HG03439 (cell line): ENCODE measurements around the gene ASCL3.
A peak's percentile ranks its signal among the peaks of the same experiment; 100 is the strongest.
"Not testable (repeated sequence)": the region's sequence is repeated elsewhere in the genome, so short reads cannot be mapped to it uniquely, and the experiment has no call there.

ENCODE experiments used
- ATAC-seq: cut with Tn5 transposase; IDR thresholded peaks from one replicate; pipeline ENCODE4 v1.9.1; 2021; ENCODE audit warnings: mild to moderate bottlenecking, moderate library complexity; ENCODE audit not compliant: unreplicated experiment

ASCL3 gene, protein sequence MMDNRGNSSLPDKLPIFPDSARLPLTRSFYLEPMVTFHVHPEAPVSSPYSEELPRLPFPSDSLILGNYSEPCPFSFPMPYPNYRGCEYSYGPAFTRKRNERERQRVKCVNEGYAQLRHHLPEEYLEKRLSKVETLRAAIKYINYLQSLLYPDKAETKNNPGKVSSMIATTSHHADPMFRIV

DNA sequence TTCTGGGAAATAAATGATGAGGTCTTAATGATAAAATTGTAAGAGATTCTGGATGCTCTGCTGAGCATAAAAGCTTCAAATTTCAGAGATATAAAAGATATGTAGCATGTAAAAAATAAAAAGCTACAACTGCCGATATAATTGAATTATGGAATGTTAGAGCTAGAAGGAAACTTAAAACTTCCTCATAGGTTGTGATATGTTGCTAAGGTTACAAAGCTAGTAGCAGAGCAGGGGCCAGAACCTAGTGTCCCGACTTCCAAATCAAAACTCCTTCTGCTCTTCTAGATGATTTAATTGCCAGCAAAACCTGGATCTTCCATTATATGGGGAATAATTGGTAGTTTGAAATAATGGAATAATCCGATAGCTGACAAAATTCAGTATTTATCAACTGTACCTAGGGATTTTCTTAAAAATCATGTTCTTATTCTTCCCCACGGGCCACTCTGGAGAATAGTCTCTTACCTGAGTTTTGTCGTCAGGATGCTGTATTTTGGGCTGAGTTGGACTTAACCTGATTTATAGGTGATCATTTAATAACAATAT is at the start of gene ASCL3:
Gene ASCL3, minus strand, starts transcription at position 499 of the 549 bp plus-strand sequence. CDS start 4,855 bp downstream, outside the sequence.
- ATAC-seq = no peak

DNA sequence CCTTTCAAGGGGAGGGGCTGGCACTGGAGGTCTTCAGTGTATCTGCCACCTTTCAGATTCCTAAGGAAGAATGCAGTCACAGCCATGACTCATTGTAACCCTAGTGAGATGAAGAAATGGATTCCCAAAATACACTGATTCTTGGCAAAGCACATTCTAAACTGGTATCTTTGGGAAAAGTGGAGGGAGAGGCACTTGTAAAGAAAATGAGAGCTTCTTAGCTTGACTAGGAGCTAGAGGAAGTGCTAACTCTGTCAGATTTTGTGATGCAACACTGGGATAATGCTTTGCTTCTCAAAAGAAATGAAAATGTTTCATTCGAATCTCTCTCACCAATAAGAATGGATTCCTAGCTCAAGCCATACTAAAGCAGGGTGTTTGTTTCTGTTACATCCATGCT is 46.6 kb upstream of the ASCL3 start:
- no peak for ATAC-seq

DNA sequence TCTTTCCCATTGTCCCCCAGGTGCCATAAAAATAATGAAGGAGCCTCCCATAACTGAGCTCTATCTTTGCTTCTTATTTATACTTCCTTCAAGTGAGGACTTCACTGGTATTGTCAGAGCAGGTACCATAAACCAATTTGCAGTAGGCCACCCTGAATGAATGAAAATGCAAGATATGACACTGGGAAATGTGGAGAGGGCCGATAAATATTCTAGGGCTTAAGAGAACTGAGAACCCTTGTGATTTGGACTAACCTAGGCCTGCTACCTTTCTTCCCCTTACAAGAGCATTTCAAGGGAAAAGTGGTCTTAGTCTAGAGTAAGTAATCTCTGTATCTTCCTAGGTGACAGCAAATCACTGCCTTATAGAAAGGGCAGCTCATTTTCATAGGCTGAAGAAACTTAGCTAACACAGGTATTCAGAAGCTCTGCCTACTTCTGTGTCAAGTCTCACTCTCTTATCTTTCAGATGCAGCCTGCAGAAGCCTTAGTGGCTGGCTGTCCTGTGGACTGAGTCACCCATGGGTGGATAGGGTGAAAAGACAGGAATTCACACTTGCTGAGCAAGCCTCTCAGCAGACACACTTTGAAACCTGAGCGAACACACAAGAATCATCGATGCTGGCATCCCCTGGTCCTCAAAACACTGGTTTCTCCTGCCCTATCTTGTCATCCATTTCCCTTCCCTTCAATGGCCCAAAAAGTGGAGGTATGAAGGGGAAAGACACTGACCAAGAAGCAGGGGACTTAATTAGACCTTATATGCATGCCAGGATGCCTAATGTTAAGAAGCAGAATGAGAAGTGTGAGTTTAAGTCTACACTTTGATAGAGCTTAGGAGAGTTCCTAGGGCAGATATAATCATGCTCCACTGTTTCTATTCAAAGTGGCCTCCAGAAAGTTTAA is 45.8 kb upstream of the ASCL3 start:
- no peak for ATAC-seq

DNA sequence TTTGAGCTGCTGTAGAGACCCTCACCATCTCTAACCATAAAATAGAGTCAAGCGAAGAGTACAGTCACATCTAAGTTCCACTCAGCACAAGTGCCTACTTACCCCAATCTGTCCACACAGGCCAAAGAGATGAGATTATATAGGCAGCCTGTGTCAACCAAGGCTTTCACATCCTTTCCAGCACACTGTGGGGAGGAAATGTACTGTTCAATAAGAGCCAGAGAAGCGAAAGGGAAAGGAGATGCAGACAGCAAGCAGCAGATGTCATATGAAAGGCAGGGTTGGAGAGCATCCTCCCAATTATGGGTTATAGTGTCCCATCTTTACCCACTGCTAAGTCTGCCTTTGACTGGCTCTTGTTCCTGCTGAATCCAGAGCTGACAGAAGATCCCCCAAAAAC is 44.6 kb upstream of the ASCL3 start:
- no peak for ATAC-seq

DNA sequence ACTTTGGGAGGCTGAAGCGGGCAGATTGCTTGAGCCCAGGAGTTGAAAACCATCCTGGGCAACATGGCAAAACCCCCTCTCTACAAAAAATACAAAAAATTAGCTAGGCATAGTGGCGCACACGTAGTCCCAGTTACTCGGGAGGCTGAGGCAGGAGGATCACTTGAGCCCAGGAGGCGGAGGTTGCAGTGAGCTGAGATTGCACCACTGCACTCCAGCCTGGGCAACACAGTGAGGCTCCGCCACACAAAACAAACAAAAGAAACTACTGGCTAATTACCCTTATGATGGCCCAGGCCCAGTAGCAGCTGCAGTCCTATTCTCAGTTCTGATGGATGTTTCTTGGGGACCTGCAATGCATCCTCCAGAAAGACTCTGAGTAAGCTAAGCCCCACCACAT is 44.0 kb upstream of the ASCL3 start:
- ATAC-seq = not testable (repeated sequence)

DNA sequence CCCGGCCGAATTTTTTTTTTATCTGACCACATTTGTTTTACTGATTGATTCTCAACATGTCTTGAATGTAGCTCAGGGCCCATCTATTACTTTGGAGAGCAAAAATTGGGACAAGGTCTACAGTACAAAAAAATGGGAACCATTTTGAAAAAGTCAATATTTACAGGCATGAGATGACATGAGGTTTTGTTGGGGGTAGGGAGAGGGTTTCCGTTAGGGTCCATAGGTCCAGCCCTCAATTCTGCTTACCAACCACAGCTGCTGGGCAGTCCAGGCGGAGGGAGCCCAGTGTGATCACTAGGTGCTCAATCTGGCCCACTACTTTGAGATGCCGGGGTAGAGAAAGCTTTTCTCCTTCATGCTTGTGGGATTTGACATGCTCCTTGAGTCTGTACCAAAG is 42.6 kb upstream of the ASCL3 start:
- no peak for ATAC-seq

DNA sequence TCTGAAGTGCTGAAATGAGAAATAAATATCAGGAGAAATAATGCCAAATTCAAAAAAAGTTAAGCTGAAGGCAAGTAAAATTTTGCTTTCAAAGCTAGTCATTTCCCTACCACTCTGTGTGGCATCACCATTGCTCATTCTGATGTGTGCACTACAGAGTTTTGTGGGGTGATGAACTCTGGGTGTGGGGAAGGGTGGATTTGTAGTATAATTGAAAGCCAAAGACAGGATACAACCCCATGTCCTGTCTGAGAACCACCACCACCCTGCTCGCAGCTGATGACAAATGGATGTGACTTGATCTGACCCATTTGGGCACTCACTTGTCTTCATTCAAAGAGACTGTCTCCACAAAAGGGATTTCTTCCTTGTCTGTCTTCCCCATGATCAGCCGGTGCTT is 40.7 kb upstream of the ASCL3 start:
- no peak for ATAC-seq

DNA sequence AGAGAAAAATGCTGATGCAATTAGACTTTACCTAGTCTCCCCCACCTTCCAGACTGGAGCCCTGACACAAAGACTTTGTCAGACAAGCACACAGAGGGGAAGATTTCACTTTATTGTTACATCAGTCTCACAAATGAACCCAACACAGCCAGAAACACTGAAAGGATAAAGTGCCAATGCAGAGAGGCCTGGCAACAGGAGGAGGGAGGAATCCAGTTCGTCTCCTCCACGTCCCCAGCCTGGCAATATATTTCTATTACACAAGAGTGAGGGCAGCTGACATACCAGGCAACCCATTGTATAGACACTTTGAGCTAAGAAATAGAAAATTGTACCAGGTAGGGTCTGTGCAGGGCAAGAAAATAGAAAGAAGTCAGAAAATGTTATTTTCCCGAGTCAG is 37.7 kb upstream of the ASCL3 start:
- ATAC-seq = no peak

DNA sequence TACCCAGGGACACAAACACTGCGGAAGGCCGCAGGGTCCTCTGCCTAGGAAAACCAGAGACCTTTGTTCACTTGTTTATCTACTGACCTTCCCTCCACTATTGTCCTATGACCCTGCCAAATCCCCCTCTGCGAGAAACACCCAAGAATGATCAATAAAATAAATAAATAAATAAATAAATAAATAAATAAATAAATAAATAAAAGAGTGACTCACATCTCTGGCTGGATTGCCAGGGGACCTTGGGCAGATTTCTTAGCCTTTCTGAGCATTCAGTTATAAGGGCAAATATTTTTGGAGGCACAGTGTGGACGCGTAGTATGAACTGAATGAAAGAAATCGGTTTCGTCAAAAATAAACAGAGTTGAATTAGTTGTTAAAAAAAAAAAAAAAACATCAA is 36.5 kb upstream of the ASCL3 start:
- ATAC-seq = not testable (repeated sequence)

DNA sequence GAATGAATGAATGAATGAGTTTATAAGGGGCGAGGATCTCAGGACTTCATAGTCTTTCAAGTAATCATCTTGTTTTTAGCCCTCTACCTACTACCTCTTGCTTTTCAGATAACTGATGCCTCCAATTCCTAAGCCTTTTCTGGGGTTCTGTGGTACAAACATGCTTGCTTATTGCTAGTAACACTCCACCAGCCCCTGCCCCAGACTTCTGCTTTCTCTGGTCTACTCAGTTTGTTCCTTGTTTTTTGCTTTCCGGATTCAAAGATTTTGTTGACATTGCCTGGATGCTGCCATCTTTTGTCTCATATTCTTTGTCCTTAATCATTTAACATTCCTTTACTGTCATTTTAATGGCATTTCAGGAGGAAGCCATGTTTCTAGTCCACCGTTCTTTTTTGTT is 30.3 kb upstream of the ASCL3 start:
- ATAC-seq = no peak

DNA sequence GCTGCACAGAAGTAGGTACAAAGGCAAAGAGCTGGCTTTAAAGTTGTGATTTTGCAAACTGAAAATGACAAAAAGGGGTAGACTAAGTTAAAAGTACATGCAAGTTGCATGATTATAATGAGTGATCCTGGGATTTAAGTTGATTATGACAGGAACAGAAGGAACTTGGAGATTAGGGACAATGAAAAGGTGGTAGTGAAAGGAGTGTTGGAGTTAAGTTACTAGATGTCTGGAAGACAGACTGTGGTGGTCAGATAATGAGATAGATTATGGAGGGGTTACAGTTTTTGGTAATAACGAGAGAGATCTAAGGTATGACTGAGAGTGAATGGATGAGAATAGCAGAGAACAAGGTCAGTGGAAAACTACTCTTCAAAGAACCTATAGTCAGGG is 29.1 kb upstream of the ASCL3 start:
- no peak for ATAC-seq

DNA sequence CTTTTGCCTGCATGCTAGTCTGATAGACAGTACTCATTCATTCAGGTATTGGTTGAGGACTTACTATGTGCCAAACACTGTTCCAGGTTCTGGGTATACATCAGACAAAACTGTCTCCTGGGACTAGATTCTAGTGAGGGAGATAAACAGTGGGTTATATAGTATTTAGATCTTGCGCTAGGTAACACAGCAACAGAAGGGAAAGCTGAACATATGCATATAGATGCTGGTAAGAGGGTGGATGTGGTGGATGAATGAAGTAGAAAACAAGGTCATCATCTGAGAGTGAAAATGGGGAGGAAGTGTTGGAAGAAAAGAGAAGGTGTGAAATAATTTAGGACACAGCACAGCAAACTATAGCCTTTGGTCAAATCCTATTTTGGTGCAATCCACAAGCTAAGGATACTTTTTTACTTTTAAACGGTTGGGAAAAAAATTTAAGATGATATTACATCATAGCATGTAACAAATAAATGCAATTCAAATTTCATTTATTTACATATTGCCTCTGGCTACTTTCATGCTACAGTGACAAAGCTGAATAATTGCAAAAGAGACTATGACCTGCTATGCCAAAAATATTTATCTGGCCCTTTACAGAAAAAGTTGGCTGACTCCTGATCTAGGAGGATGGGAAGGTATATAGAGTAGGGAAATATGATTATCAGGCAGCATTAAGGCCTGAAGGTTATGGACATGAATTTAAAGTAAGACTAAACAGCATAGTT is 28.5 kb upstream of the ASCL3 start:
- no peak for ATAC-seq

DNA sequence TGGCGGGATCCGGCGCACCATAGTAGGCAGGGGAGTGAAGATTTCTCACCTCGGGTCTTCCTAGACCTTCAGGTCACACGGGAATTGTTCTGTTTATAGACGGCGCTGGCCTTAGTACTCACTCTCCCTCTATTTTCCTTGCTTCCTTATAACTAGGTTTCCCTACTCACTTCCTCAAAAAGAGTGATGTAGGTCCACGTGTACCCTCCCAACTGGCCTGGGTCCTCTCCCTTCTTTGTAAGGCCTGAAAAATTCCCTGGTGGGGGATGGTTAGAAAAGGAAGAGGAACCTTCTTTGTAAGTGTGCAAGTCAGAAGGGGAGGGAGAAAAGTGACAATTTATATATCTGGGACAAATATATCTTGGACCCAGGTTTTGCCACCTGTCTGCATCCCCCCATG is 24.4 kb upstream of the ASCL3 start:
- no peak for ATAC-seq

DNA sequence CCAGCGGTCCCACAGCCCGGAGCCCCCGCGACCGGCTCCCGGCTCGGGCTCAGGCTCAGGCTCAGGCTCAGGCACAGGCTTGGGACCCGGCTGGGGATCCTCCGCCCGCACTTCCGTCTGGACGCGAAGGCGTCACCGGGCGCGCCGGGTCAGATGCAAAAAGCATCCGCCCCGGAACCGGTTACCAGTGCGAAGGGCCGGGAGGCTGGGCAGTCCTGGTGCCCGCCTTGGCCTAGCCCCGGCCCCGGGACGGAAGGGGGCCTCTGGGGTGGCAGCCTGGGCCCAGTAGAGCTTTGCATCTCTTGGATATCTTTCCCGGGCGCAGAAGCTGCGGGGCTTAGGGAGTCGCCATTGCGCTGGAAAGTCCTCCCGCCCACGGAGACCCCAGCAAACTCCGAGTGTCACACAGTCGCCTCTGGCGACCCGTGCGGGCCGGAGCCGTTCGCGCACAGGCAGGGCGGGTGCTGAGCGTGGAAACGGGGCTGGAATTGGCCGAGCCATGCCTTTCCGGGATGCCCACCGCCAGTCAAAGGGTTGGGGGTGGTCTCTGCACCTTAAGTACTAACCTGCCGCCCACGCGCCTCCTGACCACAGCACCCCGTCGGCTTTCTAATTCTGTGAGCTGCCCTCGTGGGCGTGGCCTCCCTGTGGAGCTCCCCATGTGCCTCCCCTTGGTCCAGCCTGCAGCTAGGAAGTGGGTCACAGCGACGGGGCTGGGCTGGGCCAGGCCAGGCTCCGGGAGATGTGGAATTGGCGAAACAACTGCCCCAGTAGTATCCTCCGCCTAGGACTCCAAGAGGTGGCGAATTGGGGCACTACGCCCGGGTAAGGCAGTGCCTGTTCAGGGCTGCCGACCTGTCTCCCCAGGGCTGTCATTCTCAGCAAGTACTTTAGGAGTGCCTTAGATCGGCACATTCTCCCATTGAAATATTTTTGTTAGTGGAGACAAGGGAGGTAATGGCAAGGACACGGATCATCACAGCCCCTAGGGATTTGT is 21.8 kb upstream of the ASCL3 start, which contains the start of gene TMEM9B:
Gene TMEM9B, minus strand, starts transcription at position 119 of the 997 bp plus-strand sequence. CDS start 129 bp downstream, outside the sequence.
- peak; percentile 72 for ATAC-seq

DNA sequence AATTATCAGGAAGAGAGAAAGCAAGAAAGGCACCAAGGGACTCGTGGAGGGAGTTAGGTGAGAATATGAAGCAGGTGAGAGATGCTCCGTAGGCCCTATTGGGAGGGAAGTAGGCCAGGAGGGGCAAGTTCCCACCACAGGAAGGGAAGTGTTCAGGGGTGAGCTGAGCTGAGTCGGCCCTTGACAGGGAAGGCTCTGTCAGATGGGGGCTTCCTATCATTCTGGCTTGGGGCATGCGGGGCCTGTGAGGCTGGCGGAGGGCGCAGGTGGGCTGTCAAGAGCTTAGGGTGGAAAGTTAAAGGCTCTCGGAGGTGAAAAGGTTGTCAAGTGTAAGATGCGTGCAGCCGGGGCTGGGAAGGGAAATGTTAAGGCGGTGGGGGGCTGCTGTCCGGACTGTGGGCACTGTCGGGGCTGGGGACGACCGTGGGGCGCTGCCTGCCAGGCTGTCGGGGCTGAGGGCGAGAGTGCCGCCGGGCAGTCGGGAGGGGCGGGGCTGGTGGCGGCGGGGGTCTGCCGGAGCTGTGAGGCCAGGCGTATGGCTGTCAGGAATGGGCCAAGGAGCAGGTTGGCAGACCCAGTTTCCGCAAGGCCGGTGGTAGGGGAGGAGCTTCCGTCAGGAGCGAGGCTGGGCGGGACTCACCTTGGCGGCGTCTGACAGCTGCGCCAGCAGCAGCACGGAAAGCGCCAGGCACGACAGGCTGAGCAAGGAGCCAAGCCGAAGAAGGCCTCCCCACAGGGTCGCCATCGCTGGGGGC is 20.9 kb upstream of the ASCL3 start:
- peak; percentile 66 for ATAC-seq

DNA sequence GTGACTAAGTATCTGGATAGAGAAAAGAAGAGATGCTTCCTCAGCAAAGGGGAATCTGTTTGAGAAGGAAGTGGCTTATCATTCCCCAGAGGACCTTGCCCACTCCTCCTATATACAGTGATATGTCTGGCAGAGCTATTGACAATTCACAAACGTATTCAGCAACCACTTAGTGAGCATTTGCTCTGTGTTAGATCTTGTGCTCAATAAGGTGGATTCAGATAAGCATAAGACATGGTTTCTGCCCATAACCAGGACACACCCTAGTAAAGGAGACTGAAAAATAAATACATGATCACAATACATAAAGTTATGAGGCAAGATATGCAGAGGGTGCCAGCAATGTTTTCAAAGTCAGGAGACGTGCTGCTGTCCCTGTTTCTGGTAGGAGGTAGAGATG is 20.0 kb upstream of the ASCL3 start:
- no peak for ATAC-seq

DNA sequence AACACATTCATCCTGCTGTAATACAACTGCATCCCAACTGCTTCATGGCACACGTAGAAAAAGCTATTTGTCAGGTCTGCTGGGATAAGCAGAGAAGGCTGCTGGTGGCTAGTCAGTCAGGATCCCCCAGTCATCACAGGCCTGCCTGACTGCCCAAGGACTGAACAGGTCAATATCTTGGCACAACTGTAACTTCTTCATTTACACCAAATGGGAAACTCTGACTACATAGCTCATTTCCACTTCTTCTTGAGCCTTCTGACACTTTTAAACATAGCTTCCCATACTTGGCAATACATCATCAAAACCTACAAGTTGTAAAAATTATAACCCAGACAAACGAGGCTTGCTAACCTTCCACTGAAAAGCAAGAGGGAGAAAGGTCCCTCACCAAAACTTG is 18.6 kb upstream of the ASCL3 start:
- ATAC-seq = no peak

DNA sequence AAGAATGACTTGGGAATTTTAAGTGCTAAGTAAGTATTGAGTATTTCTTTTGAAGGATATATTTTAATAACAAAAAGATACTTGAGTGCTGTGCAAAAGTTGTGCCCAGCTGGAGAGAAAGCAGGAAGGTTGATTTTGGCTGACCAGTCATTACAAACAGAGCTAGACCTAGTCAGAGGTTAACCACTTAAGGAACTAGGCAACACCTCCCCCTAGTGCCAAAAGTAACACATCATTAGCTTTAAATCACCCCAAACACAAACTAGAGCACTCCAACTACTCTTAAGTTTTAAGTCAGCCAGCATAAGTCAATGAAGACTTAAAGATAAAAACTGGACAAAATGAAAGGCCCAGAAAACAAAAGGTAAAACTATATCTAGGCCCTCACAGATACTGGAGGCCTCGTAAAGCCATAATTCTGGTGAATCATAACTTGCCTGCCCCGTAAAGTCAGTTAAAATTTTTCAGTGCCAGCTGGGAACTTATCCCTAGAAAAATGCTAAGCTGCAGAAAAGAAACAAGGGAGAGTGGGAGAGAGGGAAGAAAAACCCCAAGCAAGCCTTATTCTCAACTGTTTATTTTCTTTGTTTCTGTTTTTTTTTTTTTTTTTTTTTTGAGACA is 16.8 kb upstream of the ASCL3 start:
- ATAC-seq = no peak

DNA sequence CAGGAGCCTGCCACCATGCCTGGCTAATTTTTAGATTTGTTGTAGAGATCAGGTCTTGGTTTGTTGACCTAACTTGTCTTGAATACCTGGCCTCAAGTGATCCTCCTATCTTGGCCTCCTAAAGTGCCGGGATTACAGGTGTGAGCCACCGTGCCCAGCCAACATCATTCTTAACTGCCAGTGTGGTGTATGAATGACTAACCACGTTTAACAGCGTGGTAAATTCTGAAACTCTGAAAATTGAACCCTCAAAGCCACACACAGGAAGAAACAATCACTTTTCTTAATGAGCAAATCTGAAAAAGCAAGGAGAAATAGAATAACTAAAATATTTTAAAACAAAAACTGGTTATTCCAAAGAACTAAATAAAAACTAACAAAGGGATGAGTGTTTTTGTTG is 14.0 kb upstream of the ASCL3 start:
- no peak for ATAC-seq
